ENCODE measurements around the gene FBXO36. TPM values are rescaled to one million over a fixed set of nuclear protein-coding genes. Genes with fewer than 3 reads are reported as not detected.

FBXO36 gene
- total and polyA plus RNA-seq, 2 experiments from 2014 or later: 5.8 to 7.6 TPM

DNA sequence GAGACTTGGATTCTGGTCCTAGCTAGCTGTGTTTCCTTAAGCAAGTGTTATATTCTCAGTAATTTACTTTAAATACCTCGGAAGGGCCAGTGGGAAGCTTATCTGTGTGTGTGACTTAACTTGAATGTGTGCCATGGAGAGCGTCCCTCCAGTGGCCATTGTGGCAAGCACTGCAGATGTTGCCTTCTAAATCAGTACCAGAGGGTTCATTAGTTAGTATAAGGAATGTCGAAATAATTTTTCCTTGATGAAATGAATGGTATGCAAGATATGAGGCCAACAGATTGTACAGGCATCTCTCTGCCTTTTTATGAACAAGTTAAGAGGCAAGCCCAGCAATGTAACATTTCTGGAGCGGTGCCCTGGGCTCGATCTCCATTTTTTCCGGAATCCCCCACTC, 52.0 kb downstream of the FBXO36 start:
- Histone ChIP-seq H3K79me2 (replicated peaks; ENCODE audit: insufficient read depth) (no peaks in the 10 kb centered on the region), H3K27ac (ENCODE audit: low read depth) (no peak overlapping the region), H3K4me2 (no peak overlapping the region), H4K20me1 (replicated peaks; ENCODE audit: insufficient read depth) (no peaks in the 10 kb centered on the region), H2AFZ (no peak overlapping the region), H3K9me2 (ENCODE audit: insufficient read depth) (no peaks in the 10 kb centered on the region), H3F3A (replicated peaks; ENCODE audit: low read depth) (no peaks in the 10 kb centered on the region), H3K27me3 (ENCODE audit: insufficient read depth) (no peaks in the 10 kb centered on the region), H3K4me3 (no peak overlapping the region), H3K36me3 (ENCODE audit: insufficient read depth) (no peaks in the 10 kb centered on the region), H3K4me1 (ENCODE audit: insufficient read depth) (no peaks in the 10 kb centered on the region)
- Mint-ChIP-seq H3K27me3 (ENCODE audit: insufficient read depth, low read depth, poor library complexity) (no peaks in the 10 kb centered on the region), H3K4me3 (no peak overlapping the region), H3K27ac (no peak overlapping the region), H3K9me3 (no peaks in the 10 kb centered on the region), H3K36me3 (ENCODE audit: low read depth) (no peaks in the 10 kb centered on the region), H3K4me1 (no peaks in the 10 kb centered on the region)
- TF ChIP-seq, protein P1, sequence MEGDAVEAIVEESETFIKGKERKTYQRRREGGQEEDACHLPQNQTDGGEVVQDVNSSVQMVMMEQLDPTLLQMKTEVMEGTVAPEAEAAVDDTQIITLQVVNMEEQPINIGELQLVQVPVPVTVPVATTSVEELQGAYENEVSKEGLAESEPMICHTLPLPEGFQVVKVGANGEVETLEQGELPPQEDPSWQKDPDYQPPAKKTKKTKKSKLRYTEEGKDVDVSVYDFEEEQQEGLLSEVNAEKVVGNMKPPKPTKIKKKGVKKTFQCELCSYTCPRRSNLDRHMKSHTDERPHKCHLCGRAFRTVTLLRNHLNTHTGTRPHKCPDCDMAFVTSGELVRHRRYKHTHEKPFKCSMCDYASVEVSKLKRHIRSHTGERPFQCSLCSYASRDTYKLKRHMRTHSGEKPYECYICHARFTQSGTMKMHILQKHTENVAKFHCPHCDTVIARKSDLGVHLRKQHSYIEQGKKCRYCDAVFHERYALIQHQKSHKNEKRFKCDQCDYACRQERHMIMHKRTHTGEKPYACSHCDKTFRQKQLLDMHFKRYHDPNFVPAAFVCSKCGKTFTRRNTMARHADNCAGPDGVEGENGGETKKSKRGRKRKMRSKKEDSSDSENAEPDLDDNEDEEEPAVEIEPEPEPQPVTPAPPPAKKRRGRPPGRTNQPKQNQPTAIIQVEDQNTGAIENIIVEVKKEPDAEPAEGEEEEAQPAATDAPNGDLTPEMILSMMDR (conservative IDR thresholded peaks at IDR 0.05; ENCODE audit: low read depth in 2 of 2): peak; percentile 27 to 35; a peak in 2 of 4 replicates
- TF ChIP-seq EZH2phosphoT487 (IDR thresholded peaks at IDR 0.05; ENCODE audit: unreplicated experiment) (no peak), EZH2 (IDR thresholded peaks at IDR 0.05; ENCODE audit: low read depth, unreplicated experiment) (no peak)
- TF ChIP-seq, protein P2, sequence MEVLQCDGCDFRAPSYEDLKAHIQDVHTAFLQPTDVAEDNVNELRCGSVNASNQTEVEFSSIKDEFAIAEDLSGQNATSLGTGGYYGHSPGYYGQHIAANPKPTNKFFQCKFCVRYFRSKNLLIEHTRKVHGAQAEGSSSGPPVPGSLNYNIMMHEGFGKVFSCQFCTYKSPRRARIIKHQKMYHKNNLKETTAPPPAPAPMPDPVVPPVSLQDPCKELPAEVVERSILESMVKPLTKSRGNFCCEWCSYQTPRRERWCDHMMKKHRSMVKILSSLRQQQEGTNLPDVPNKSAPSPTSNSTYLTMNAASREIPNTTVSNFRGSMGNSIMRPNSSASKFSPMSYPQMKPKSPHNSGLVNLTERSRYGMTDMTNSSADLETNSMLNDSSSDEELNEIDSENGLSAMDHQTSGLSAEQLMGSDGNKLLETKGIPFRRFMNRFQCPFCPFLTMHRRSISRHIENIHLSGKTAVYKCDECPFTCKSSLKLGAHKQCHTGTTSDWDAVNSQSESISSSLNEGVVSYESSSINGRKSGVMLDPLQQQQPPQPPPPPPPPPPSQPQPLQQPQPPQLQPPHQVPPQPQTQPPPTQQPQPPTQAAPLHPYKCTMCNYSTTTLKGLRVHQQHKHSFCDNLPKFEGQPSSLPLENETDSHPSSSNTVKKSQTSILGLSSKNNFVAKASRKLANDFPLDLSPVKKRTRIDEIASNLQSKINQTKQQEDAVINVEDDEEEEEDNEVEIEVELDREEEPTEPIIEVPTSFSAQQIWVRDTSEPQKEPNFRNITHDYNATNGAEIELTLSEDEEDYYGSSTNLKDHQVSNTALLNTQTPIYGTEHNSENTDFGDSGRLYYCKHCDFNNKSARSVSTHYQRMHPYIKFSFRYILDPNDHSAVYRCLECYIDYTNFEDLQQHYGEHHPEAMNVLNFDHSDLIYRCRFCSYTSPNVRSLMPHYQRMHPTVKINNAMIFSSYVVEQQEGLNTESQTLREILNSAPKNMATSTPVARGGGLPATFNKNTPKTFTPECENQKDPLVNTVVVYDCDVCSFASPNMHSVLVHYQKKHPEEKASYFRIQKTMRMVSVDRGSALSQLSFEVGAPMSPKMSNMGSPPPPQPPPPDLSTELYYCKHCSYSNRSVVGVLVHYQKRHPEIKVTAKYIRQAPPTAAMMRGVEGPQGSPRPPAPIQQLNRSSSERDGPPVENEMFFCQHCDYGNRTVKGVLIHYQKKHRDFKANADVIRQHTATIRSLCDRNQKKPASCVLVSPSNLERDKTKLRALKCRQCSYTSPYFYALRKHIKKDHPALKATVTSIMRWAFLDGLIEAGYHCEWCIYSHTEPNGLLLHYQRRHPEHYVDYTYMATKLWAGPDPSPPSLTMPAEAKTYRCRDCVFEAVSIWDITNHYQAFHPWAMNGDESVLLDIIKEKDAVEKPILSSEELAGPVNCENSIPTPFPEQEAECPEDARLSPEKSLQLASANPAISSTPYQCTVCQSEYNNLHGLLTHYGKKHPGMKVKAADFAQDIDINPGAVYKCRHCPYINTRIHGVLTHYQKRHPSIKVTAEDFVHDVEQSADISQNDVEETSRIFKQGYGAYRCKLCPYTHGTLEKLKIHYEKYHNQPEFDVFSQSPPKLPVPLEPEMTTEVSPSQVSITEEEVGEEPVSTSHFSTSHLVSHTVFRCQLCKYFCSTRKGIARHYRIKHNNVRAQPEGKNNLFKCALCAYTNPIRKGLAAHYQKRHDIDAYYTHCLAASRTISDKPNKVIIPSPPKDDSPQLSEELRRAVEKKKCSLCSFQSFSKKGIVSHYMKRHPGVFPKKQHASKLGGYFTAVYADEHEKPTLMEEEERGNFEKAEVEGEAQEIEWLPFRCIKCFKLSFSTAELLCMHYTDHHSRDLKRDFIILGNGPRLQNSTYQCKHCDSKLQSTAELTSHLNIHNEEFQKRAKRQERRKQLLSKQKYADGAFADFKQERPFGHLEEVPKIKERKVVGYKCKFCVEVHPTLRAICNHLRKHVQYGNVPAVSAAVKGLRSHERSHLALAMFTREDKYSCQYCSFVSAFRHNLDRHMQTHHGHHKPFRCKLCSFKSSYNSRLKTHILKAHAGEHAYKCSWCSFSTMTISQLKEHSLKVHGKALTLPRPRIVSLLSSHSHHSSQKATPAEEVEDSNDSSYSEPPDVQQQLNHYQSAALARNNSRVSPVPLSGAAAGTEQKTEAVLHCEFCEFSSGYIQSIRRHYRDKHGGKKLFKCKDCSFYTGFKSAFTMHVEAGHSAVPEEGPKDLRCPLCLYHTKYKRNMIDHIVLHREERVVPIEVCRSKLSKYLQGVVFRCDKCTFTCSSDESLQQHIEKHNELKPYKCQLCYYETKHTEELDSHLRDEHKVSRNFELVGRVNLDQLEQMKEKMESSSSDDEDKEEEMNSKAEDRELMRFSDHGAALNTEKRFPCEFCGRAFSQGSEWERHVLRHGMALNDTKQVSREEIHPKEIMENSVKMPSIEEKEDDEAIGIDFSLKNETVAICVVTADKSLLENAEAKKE (CRISPR knock-in tag; IDR thresholded peaks at IDR 0.05): no peak
- ATAC-seq (peak; percentile 66), DNase-seq (ENCODE audit: low spot score) (peak; percentile 35)
